Uterus (tissue), 2 donors: ENCODE measurements around the gene SIM2.

Experiments
- POLR2A ChIP-seq, 2 donors: fragments of 450-650 bp; IDR thresholded peaks; one replicate each; pipeline ENCODE4 v1.6.1; 2016; ENCODE audit warnings: antibody characterized with exemption in 2 of 2, mild to moderate bottlenecking in 1 of 2, moderate library complexity in 1 of 2
- TF ChIP-seq, protein P1 (sequence below), 4 experiments: fragments of 200-600 bp in 2 of 4; fragments of 450-650 bp in 2 of 4; sonication (generic) in 2 of 4; IDR thresholded peaks; one replicate each; pipeline ENCODE4 v1.5.1; 2016 to 2019; ENCODE audit warnings: antibody characterized with exemption in 4 of 4, mild to moderate bottlenecking in 2 of 4, moderate library complexity in 1 of 4

DNA sequence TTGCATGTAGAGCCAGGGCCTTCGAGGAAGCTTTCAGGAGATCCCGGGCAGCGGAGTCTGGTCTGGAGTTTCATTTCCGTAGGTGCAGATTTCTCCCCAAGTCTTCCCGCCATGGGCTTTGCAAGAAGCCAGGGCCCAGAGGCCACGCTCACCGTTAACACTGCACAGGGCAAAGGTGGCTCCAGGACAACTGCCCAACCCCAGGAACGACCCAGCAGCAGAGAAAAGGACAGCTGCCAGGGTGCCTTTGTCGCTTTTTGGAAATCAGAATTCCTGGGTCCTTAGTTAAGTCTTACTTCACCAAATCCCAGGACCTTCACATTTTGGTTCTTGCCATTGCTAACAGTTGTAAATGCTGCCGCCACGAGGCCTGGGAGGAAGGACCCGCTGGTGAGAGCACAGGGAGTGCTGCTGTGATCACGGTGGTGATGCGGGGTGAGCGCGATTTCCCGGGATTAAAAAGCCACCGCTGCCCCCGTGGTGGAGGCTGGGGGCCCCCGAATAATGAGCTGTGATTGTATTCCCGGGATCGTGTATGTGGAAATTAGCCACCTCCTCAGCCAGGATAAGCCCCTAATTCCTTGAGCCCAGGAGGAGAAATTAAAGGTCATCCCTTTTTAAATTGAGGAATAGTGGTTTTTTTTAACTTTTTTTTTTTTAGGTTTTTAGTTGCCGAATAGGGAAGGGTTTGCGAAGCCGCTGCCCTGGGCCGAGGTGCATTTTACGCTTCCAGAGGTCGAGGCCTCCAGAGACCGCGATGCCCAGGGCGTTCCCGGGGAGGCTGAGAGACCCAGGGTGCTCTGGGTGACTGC lies 8.2 kb downstream of the SIM2 start:
- TF ChIP-seq, protein P1, sequence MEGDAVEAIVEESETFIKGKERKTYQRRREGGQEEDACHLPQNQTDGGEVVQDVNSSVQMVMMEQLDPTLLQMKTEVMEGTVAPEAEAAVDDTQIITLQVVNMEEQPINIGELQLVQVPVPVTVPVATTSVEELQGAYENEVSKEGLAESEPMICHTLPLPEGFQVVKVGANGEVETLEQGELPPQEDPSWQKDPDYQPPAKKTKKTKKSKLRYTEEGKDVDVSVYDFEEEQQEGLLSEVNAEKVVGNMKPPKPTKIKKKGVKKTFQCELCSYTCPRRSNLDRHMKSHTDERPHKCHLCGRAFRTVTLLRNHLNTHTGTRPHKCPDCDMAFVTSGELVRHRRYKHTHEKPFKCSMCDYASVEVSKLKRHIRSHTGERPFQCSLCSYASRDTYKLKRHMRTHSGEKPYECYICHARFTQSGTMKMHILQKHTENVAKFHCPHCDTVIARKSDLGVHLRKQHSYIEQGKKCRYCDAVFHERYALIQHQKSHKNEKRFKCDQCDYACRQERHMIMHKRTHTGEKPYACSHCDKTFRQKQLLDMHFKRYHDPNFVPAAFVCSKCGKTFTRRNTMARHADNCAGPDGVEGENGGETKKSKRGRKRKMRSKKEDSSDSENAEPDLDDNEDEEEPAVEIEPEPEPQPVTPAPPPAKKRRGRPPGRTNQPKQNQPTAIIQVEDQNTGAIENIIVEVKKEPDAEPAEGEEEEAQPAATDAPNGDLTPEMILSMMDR (IDR thresholded peaks at IDR 0.05) = no peak
- no peak for TF ChIP-seq POLR2A (IDR thresholded peaks at IDR 0.05)
